Testis (tissue), 2 donors: ENCODE measurements around the gene MYBBP1A.
"Not testable (repeated sequence)": the region's sequence is repeated elsewhere in the genome, so short reads cannot be mapped to it uniquely, and the experiment has no call there.

Experiments
- POLR2A ChIP-seq: fragments of 450-650 bp; IDR thresholded peaks from one replicate; pipeline ENCODE4 v1.6.1; 2017; ENCODE audit warnings: antibody characterized with exemption, mild to moderate bottlenecking, moderate library complexity
- TF ChIP-seq, protein P1 (sequence below), 3 experiments: fragments of 450-650 bp in 2 of 3; fragments of 200-600 bp in 1 of 3; sonication (generic) in 1 of 3; IDR thresholded peaks; one replicate each; pipeline ENCODE4 v1.5.1; 2016 to 2019; ENCODE audit warnings: antibody characterized with exemption in 3 of 3, mild to moderate bottlenecking in 2 of 3, moderate library complexity in 1 of 3

- TF ChIP-seq, protein P1, sequence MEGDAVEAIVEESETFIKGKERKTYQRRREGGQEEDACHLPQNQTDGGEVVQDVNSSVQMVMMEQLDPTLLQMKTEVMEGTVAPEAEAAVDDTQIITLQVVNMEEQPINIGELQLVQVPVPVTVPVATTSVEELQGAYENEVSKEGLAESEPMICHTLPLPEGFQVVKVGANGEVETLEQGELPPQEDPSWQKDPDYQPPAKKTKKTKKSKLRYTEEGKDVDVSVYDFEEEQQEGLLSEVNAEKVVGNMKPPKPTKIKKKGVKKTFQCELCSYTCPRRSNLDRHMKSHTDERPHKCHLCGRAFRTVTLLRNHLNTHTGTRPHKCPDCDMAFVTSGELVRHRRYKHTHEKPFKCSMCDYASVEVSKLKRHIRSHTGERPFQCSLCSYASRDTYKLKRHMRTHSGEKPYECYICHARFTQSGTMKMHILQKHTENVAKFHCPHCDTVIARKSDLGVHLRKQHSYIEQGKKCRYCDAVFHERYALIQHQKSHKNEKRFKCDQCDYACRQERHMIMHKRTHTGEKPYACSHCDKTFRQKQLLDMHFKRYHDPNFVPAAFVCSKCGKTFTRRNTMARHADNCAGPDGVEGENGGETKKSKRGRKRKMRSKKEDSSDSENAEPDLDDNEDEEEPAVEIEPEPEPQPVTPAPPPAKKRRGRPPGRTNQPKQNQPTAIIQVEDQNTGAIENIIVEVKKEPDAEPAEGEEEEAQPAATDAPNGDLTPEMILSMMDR (IDR thresholded peaks at IDR 0.05) = not testable (repeated sequence)
- not testable (repeated sequence) for TF ChIP-seq POLR2A
Measured at GRCh38 chr17:4590042-4590441, 34.9 kb upstream of the MYBBP1A start.
